Right atrium auricular region (tissue), 2 donors: ENCODE results near the gene PRTN3. TPM values are rescaled to one million over a fixed set of nuclear protein-coding genes. Genes with fewer than 3 reads are reported as not detected.
"Not testable (repeated sequence)": the region's sequence is repeated elsewhere in the genome, so short reads cannot be mapped to it uniquely, and the experiment has no call there.

ENCODE experiments used
- DNase-seq: peaks from one replicate; pipeline ENCODE4 v3.0.0-alpha.2; 2019; ENCODE audit warnings: low spot score
- H3K27ac ChIP-seq, 2 donors: fragments of 200-600 bp; sonication (generic); 1 replicate in 1 of 2; 2 replicates in 1 of 2; pipeline ENCODE4 v1.5.1; 2016 to 2019
- H3K27me3 ChIP-seq, 2 donors: fragments of 200-600 bp; sonication (generic); one replicate each; pipeline versions ENCODE4 v1.5.1 to v1.6.0; 2017 to 2019
- H3K36me3 ChIP-seq: fragments of 200-600 bp; sonication (generic); one replicate; pipeline ENCODE4 v1.5.1; 2016
- H3K4me1 ChIP-seq, 2 donors: fragments of 200-600 bp; sonication (generic); one replicate each; pipeline versions ENCODE4 v1.5.1 to v1.6.0; 2017 to 2019
- H3K4me3 ChIP-seq, 2 donors: fragments of 200-600 bp; sonication (generic); 1 replicate in 1 of 2; 2 replicates in 1 of 2; pipeline ENCODE4 v1.5.1; 2017 to 2019; ENCODE audit warnings: mild to moderate bottlenecking in 1 of 2, moderate library complexity in 1 of 2
- H3K9me3 ChIP-seq, 2 donors: fragments of 200-600 bp; sonication (generic); one replicate each; pipeline ENCODE4 v1.5.1; 2019
- total RNA-seq, 2 donors: library from RNA; depleted of rRNA; stranded (reverse); fragments of >200 nt; gene quantifications; one replicate each; pipeline ENCODE4 v1.1.0, GENCODE V29; 2016
- TF ChIP-seq, protein P1 (sequence below), 2 donors: fragments of 200-600 bp; sonication (generic); IDR thresholded peaks; one replicate each; pipeline ENCODE4 v1.5.1; 2019; ENCODE audit warnings: antibody characterized with exemption in 2 of 2

The PRTN3 gene
- total RNA-seq, 2 donors from 2014 or later = not detected

DNA sequence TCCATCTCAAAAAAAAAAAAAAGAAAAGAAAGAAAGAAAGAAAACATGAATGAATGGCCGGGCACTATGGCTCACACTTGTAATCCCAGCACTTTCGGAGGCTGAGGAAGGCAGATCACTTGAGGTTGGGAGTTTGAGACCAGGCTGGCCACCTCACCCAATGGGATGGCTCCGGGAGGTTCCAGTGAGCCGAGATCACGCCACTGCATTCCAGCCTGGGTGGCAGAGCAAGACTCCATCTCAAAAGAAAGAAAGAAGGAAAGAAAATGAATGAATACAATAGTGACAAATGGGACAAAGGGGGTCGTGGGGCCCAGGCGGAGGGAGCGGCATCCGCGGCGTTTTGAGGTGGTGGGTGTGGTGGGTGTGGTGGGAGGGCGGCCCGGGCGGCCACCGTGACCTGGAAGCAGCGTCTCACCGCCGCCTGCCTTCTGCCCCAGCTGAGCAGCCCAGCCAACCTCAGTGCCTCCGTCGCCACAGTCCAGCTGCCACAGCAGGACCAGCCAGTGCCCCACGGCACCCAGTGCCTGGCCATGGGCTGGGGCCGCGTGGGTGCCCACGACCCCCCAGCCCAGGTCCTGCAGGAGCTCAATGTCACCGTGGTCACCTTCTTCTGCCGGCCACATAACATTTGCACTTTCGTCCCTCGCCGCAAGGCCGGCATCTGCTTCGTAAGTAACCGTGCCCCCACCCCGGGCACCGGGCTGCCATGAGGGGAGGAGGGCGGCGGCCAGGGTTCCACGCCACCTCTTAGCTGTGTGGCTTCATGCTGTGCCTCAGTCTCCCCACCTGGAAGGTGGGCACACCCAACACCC is 5.1 kb downstream of the PRTN3 start:
- DNase-seq = no peak
- H3K27me3 ChIP-seq = peaks cover 0 to 8% of the 10 kb centered on the region in 2 donors
- peaks cover 0 to 27% of the 10 kb centered on the region in 2 donors for H3K4me1 ChIP-seq
- H3K36me3 ChIP-seq = no peaks in the 10 kb centered on the region
- TF ChIP-seq, protein P1, sequence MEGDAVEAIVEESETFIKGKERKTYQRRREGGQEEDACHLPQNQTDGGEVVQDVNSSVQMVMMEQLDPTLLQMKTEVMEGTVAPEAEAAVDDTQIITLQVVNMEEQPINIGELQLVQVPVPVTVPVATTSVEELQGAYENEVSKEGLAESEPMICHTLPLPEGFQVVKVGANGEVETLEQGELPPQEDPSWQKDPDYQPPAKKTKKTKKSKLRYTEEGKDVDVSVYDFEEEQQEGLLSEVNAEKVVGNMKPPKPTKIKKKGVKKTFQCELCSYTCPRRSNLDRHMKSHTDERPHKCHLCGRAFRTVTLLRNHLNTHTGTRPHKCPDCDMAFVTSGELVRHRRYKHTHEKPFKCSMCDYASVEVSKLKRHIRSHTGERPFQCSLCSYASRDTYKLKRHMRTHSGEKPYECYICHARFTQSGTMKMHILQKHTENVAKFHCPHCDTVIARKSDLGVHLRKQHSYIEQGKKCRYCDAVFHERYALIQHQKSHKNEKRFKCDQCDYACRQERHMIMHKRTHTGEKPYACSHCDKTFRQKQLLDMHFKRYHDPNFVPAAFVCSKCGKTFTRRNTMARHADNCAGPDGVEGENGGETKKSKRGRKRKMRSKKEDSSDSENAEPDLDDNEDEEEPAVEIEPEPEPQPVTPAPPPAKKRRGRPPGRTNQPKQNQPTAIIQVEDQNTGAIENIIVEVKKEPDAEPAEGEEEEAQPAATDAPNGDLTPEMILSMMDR (IDR thresholded peaks at IDR 0.05) = no peak
- H3K27ac ChIP-seq = no peak overlapping the region
- H3K4me3 ChIP-seq = no peak overlapping the region
- H3K9me3 ChIP-seq = no peaks in the 10 kb centered on the region

DNA sequence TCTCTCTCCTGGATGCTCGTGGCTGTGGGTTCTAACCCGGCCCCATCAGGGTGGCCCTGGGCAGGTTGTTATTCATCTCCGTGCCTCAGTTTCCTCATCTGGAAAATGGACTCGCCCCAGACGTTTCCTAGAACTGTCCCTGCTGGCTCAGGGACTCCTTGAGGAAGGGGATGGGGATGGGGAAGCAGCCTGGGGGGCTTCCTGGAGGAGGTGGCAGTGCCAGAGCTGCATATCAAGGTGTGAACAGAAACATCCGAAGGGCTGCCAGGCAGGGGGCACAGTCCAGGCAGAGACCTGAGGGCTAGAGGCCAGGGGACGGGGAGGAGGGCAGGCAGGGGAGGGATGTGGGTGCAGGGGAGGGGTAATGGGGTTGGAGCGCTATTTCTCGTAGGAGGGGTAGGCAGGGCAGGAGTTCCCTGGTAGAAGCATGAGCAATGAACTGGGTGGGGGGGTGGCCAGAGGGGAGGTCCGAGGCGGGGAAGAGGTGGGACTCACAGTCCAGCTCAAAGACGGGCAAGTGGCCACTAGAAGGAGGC is 7.7 kb downstream of the PRTN3 start:
- H3K4me1 ChIP-seq = peaks cover 0 to 30% of the 10 kb centered on the region in 2 donors
- peak overlapping the region; percentile 23 to 41 for H3K27ac ChIP-seq
- no peak overlapping the region for H3K4me3 ChIP-seq
- H3K27me3 ChIP-seq = peaks cover 0 to 12% of the 10 kb centered on the region in 2 donors
- TF ChIP-seq, protein P1 (IDR thresholded peaks at IDR 0.05) = no peak
- DNase-seq = no peak
- no peaks in the 10 kb centered on the region for H3K9me3 ChIP-seq
- H3K36me3 ChIP-seq = no peaks in the 10 kb centered on the region

DNA sequence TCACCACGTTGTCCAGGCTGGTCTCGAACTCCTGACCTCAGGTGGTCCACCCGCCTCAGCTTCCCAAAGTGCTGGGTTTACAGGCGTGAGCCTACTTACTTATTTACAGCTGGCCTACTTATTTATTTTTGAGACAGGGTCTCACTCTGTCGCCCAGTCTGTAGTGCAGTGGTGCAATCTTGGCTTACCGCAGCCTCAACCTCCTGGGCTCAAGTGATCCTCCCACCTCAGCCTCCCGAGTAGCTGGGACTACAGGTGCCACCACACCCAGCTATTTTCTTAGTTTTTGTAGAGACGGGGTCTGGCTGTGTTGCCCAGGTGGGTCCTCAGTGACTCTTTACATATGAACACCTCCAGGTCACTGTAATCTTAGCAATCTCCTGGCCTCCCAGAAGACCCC is 8.4 kb downstream of the PRTN3 start:
- H3K27me3 ChIP-seq, H3K4me3 ChIP-seq, H3K36me3 ChIP-seq, H3K27ac ChIP-seq, DNase-seq, H3K9me3 ChIP-seq: not testable (repeated sequence)
- H3K4me1 ChIP-seq = peaks cover 0 to 23% of the 10 kb centered on the region in 2 donors

DNA sequence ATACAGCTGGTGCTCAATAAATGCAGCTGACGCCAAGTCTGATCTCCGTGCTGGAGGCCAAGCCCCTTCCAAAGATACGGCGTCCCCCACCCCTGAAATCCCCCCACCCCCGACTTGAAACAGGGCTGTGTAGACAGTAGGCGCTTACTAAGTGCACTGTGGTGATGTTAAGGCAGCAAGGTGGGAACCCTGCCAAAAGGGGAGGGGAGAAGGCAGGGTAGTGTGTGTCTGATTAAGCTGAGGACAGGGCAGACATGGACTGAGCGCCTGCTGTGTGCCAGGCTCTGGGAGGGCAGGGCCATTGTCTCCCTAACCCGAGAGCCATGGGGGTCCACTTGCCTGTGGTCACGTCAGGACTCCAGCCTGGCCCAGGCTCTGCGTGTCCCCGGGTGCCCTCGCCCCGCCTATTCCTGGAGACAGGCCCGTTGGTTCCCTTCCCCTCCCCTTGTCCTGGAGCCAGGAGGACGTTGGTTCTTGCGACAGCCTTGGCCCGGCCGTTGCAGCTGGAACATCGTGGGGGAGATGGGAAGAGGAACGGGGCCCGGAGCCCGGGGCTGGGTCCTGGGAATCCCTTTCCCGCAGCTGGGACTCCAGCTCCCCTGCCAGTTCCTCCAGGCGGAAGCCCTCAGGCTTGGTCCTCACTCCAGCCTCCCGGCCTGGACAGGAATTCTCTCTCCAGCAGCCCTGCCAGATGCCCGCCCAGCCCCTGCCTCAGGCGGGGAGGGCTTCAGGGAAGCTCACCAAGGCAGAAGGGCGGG is 9.6 kb downstream of the PRTN3 start:
- Histone ChIP-seq H3K9me3 (no peaks in the 10 kb centered on the region), H3K4me1 (peaks cover 0 to 23% of the 10 kb centered on the region in 2 donors), H3K27ac (peak overlapping the region; percentile 68 to 84), H3K4me3 (peak overlapping the region in 1 of 2 donors; percentile 21), H3K36me3 (no peaks in the 10 kb centered on the region), H3K27me3 (peaks cover 0 to 5% of the 10 kb centered on the region in 2 donors)
- TF ChIP-seq, protein P1 (IDR thresholded peaks at IDR 0.05) = no peak
- peak; percentile 95 for DNase-seq

- TF ChIP-seq, protein P1 (IDR thresholded peaks at IDR 0.05) = no peak
- DNase-seq = no peak
- Histone ChIP-seq H3K9me3 (no peaks in the 10 kb centered on the region), H3K4me1 (peaks cover 0 to 23% of the 10 kb centered on the region in 2 donors), H3K27me3 (peaks cover 0 to 5% of the 10 kb centered on the region in 2 donors), H3K36me3 (no peaks in the 10 kb centered on the region), H3K4me3 (peak overlapping the region in 1 of 2 donors; percentile 21), H3K27ac (peak overlapping the region; percentile 68 to 84)
These were observed 10.2 kb downstream of the PRTN3 start for GRCh38 chr19:850979-851335.
